Measurements from ENCODE around the gene FRMD4A.

The FRMD4A gene

GRCh38 chr10:13613519-13613918 lies 717.2 kb downstream of the FRMD4A start:
- DNase-seq (ENCODE audit: insufficient read length, low spot score) (no peak), FAIRE-seq (no peak)
- peak; percentile 65 for TF ChIP-seq CTCF (IDR thresholded peaks at IDR 0.05; ENCODE audit: insufficient read depth, missing control alignments)

- FAIRE-seq = no peak
- no peak for DNase-seq (ENCODE audit: insufficient read length, low spot score)
- no peak for TF ChIP-seq CTCF (IDR thresholded peaks at IDR 0.05; ENCODE audit: insufficient read depth, missing control alignments)
Observed at GRCh38 chr10:13612654-13613373, 717.9 kb downstream of the FRMD4A start.

- DNase-seq (ENCODE audit: insufficient read length, low spot score) = no peak
- FAIRE-seq = no peak
- no peak for TF ChIP-seq CTCF (IDR thresholded peaks at IDR 0.05; ENCODE audit: insufficient read depth, missing control alignments)
Observed at GRCh38 chr10:13608246-13608853, 722.4 kb downstream of the FRMD4A start.

GRCh38 chr10:13604357-13605040 lies 726.2 kb downstream of the FRMD4A start:
- TF ChIP-seq CTCF (IDR thresholded peaks at IDR 0.05; ENCODE audit: insufficient read depth, missing control alignments) = no peak
- no peak for FAIRE-seq

GRCh38 chr10:13597909-13598308 lies 732.8 kb downstream of the FRMD4A start:
- FAIRE-seq (no peak), DNase-seq (ENCODE audit: insufficient read length, low spot score) (no peak)
- no peak for TF ChIP-seq CTCF (IDR thresholded peaks at IDR 0.05; ENCODE audit: insufficient read depth, missing control alignments)

More at GRCh38 chr10:13604357-13605040, 726.2 kb downstream of the FRMD4A start:
- DNase-seq (ENCODE audit: insufficient read length, low spot score) = no peak

GRCh38 chr10:13594641-13595040 lies 736.1 kb downstream of the FRMD4A start:
- TF ChIP-seq CTCF (IDR thresholded peaks at IDR 0.05; ENCODE audit: insufficient read depth, missing control alignments) = no peak
- no peak for FAIRE-seq
- DNase-seq (ENCODE audit: insufficient read length, low spot score) = no peak

Measured in D721Med (cell line).